ENCODE results near the gene PABPC1L.
"Not testable (repeated sequence)": the region's sequence is repeated elsewhere in the genome, so short reads cannot be mapped to it uniquely, and the experiment has no call there.

Gene PABPC1L

DNA sequence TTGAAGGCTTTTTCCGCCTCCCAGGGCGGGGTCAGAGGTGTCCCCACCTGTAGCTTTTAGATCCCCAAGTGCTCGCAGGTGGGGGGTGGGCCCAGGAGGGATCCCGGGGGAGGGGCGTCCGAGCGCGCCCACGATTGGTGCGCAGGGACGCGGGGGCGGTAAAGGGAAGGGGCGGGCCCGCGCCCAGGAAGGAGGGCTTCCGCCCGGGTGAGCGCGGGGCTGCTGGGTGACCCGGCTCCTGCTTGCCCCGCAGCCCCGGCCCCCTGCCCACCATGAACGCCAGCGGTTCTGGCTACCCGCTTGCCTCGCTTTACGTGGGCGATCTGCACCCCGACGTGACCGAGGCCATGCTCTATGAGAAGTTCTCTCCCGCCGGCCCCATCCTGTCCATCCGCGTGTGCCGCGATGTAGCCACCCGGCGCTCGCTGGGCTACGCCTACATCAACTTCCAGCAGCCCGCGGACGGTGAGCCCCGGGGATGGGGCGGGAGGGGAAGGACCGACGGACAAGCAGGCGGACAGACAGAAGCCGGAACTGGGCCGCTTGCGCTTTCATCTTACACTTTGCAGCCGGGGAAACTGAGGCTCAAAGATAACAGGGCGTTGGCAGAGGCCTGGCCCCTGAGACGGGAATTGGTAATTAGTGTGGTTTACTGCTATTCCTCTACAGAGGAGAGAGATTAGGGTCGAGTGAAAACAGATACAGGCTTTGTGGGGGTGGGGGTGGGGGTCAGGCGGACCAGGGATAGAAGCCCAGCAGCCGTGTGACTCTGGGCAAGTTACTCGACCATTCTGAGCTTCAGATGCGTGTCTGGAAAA is at the start of gene PABPC1L:
TSS of gene PABPC1L (plus strand) at position 189 of the 818 bp plus-strand sequence. CDS start at position 273, 84 bp downstream.
- peak; percentile 79 for DNase-seq (ENCODE audit: low spot score)

- DNase-seq (ENCODE audit: low spot score) = no peak
Observed at GRCh38 chr20:44861531-44862006, 48.3 kb upstream of the PABPC1L start.

DNA sequence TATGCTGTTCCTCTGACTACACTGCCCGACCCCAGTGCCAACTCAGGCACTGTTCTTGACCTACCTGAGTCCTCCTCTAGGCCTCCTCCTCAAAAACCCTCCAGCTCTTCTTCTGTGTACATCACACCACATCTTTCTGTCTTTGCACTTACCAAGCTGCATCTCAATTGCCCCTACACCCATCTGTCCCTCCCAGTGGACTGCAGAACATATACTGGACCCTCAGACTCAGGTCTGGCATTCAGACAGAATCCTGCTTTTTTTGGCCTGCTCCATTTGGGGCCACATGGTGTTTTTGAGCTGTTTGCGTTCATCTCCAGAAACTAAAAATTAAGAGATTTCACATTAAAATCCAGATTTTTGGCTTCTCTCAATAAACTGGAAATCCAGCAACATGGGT is 47.6 kb upstream of the PABPC1L start:
- DNase-seq (ENCODE audit: low spot score) = no peak

- DNase-seq (ENCODE audit: low spot score) = not testable (repeated sequence)
Observed at GRCh38 chr20:44863365-44864084, 46.3 kb upstream of the PABPC1L start.

- not testable (repeated sequence) for DNase-seq (ENCODE audit: low spot score)
Observed at GRCh38 chr20:44864493-44864892, 45.4 kb upstream of the PABPC1L start.

DNA sequence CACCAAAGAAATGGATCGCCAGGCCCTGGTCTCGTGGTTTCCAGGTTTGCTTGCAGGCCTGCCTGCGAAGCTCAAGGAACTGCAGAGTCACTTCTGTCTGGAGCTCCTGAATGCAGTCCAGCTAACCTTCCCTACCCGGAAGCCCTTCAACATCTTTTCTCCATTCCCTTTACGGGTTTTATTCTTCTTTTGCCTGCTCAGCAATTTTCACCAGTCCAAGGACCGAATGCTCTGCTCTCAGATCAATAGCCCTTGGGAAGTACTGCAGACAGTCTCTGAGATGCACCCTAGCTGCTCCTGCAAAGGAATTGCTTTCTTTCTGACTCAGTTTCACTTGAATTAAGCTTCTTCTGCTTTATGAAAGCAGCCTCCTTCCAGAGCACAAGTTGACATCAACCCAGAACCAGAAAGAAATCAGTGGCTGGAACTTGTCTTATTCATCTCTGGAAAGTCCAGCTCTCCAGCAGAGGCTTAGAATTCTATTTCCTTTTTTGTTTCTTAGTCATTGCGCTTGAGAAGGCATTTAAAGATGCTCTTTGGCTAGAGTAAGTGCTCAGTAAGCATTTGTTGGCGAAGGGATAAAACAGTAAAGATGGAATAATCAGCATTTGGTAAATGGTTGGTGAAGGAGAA is 43.0 kb upstream of the PABPC1L start:
- DNase-seq (ENCODE audit: low spot score) = no peak

DNA sequence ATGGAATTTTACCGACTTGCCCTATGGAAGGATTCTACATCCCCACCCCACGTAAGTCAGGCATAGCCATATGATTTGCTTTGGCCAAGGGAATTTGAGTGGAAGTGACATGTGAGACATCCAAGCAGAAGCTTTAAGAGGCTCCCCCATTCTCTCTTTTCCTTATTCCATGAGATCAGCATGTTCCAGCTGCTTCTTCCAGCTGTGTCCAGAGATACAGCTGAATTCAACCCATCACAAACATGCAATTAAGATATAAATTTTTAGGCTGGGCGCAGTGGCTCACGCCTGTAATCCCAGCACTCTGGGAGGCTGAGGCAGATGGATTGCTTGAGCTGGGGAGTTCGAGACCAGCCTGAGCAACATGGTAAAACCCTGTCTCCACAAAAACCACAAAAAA is 40.4 kb upstream of the PABPC1L start:
- no peak for DNase-seq (ENCODE audit: low spot score)

GRCh38 chr20:44882360-44882759 is 27.5 kb upstream of the PABPC1L start:
- DNase-seq (ENCODE audit: low spot score) = not testable (repeated sequence)

DNA sequence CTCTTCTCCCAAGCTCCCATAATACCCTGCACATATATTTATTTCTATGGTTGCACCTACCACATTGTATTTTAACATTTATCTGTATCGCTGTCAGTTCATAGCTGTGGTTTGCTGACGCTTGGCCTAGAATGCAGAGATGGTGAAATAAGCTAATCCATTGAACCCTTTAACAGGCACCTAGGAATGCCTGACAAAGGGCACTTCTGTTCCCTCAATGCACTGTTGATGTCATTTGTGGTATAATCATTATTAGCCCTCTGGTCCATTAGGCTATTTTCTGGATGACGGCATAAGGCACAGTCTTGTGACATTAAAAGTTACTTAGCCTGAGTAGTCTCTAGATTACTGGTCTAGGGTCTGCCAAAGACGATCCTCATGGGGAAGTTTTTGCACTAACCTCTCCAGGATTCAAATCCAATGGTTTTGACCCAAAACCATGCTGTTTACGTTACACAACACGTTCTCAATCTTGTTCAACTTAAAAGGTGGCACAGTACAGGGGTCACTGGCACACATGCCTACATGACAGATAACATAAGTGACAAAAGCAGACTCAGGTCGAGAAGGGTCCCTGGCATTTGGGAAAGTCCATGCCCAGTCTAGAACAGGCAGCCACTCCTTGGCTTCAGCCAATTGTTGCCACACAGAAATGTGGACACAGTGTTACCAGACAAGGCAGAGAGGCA is 26.5 kb upstream of the PABPC1L start:
- no peak for DNase-seq (ENCODE audit: low spot score)

- no peak for DNase-seq (ENCODE audit: low spot score)
Observed at GRCh38 chr20:44884907-44885391, 24.9 kb upstream of the PABPC1L start.

DNA sequence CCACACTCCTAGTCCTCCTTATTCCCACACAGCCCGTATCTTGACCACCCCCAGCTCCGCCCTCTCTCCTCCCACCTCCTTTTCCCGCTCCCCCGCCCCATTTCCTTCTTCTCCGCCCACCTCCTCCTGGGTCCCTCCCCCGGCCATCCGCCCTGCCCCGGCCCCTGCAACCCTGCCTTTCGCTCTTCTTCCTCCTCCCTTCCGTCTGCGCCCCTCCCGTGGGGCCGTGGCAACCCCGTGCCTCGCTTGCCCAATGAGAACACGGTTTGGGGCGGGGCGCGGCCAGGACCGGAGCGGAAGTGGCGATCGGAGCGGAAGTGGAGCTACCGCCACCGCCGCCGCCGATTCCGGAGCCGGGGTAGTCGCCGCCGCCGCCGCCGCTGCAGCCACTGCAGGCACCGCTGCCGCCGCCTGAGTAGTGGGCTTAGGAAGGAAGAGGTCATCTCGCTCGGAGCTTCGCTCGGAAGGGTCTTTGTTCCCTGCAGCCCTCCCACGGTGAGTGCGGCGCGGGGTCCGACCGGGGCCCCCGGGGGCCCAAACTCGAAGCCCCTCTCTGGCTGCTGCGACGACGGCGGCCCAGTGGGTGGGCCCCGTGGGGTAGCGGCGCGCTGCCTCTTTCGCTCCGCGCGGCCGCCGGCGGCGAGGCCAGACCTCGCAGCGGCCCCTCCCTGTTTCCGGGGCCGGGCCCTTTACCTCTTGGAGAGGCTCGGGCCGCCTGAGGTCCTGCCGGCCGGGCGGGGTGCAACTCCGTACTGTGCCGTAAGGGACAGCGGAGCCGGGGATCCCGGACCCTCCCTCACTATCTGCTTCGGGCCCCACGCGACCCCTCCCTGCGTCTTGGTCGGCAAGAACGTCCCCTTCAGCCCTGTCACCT is 24.2 kb upstream of the PABPC1L start, which contains the start of gene YWHAB:
TSS of gene YWHAB (plus strand) at position 314 of the 874 bp plus-strand sequence. CDS start 15,829 bp downstream, outside the sequence.
- DNase-seq (ENCODE audit: low spot score) = peak; percentile 99

- DNase-seq (ENCODE audit: low spot score) = no peak
Observed at GRCh38 chr20:44886266-44886651, 23.6 kb upstream of the PABPC1L start.

GRCh38 chr20:44886828-44887227 is 23.0 kb upstream of the PABPC1L start:
- no peak for DNase-seq (ENCODE audit: low spot score)

DNA sequence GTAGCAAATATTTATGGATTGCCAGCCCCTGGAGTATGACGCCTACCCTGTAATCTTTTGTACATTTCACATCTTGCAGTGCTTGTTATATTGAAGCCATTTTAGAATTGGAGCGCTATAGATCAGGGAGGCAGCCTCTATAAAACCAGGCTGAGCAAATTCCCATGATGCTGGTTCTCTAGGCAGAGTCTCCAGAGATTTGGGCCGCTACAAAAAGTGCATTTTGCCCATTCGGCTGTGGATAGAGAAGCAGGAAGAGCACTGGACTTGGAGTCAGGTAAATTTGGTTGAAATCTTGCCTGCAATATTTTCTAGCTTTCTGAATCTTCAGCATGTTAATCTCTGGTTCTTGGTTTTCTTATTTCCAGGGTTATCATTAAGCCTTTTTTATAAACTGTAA is 22.4 kb upstream of the PABPC1L start:
- DNase-seq (ENCODE audit: low spot score) = no peak

- no peak for DNase-seq (ENCODE audit: low spot score)
Observed at GRCh38 chr20:44888226-44889103, 21.4 kb upstream of the PABPC1L start.

GRCh38 chr20:44891826-44892225 is 18.0 kb upstream of the PABPC1L start:
- no peak for DNase-seq (ENCODE audit: low spot score)

- DNase-seq (ENCODE audit: low spot score) = no peak
Observed at GRCh38 chr20:44894959-44895358, 14.9 kb upstream of the PABPC1L start.

DNA sequence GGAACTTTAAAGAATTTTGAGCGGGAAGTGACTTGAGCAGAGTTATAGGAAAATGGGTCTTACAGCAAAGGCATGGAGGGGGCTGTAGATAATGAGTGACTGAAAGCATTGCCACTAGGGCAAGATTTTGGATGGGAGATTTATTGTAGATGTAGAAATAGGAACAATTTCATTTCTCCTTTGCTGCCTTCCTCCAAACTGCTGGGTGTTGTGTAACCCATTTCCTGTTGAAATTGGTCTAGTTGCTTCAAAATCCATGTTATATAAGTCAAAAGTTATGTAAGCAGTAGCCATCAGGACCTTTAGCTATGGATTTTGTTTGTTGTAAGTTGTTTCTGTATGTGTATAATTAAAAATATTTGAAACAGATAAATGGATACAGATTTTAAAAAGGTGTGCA is 13.3 kb upstream of the PABPC1L start:
- no peak for DNase-seq (ENCODE audit: low spot score)

DNA sequence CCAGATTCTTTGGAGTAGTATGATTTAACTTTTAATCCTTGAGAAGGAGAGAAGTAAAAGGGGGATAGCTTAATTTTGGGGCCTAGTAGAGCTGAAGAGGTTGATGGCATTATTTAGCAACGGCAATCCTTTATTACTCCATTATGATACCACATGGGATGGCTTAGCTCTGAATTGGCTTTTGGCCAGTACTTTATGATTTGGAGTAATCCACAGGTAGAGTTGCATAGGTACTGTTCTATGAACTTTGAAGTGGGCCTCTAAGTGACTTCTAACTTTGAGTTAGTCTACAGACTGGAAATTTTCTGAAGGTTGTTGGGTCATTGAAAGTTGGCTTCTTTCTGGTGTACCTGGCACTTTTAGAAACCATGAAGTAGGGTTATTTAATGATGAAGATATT is 12.7 kb upstream of the PABPC1L start:
- DNase-seq (ENCODE audit: low spot score) = no peak

Measured in ecto neural progenitor cell (in vitro differentiated cells).